Measurements from ENCODE around the gene PEX10. TPM values are rescaled to one million over a fixed set of nuclear protein-coding genes. Genes with fewer than 3 reads are reported as not detected.

PEX10 gene
- total RNA-seq, 1 donor from 2014 or later: 26.0 TPM

- no peak for DNase-seq (ENCODE audit: low read depth in 2 of 2)
Measured at GRCh38 chr1:2375923-2376260, 36.5 kb downstream of the PEX10 start.

GRCh38 chr1:2375246-2375922 is 37.0 kb downstream of the PEX10 start:
- DNase-seq (ENCODE audit: low read depth in 2 of 2): no peak

GRCh38 chr1:2374252-2375155 is 37.9 kb downstream of the PEX10 start:
- DNase-seq (ENCODE audit: low read depth in 2 of 2): no peak

- DNase-seq (ENCODE audit: low read depth in 2 of 2): peak in 1 of 2 donors; percentile 11
Measured at GRCh38 chr1:2373551-2374251, 38.7 kb downstream of the PEX10 start.

GRCh38 chr1:2372551-2373490 is 39.5 kb downstream of the PEX10 start:
- no peak for DNase-seq (ENCODE audit: low read depth in 2 of 2)

GRCh38 chr1:2368053-2368744 is 44.2 kb downstream of the PEX10 start:
- no peak for DNase-seq (ENCODE audit: low read depth in 2 of 2)

GRCh38 chr1:2363847-2364513 is 48.4 kb downstream of the PEX10 start:
- no peak for DNase-seq (ENCODE audit: low read depth in 2 of 2)

- peak in 1 of 2 donors; percentile 61 for DNase-seq (ENCODE audit: low read depth in 2 of 2)
Measured at GRCh38 chr1:2360588-2361364, 51.6 kb downstream of the PEX10 start.

GRCh38 chr1:2358651-2359640 is 53.4 kb downstream of the PEX10 start:
- DNase-seq (ENCODE audit: low read depth in 2 of 2): no peak

GRCh38 chr1:2358072-2358471 is 54.3 kb downstream of the PEX10 start:
- no peak for DNase-seq (ENCODE audit: low read depth in 2 of 2)

- DNase-seq (ENCODE audit: low read depth in 2 of 2): no peak
Measured at GRCh38 chr1:2356911-2357845, 55.2 kb downstream of the PEX10 start.

GRCh38 chr1:2356401-2356800 is 56.0 kb downstream of the PEX10 start:
- DNase-seq (ENCODE audit: low read depth in 2 of 2): no peak

- DNase-seq (ENCODE audit: low read depth in 2 of 2): no peak
Measured at GRCh38 chr1:2355373-2356261, 56.7 kb downstream of the PEX10 start.

- no peak for DNase-seq (ENCODE audit: low read depth in 2 of 2)
Measured at GRCh38 chr1:2354511-2355372, 57.6 kb downstream of the PEX10 start.

All from lung microvascular endothelial cell (primary cell).